NCI-H524 treated with DMSO at 0.1 percent for 48 hours (cell line): ENCODE measurements around the gene CAPN7.
"Not testable (repeated sequence)": the region's sequence is repeated elsewhere in the genome, so short reads cannot be mapped to it uniquely, and the experiment has no call there.

Source experiments
- DNase-seq: peaks from one replicate; lab custom pipeline; 2025; lab: John Stamatoyannopoulos, UW

Gene CAPN7

GRCh38 chr3:15205934-15206661 lies at the start of gene CAPN7:
Gene CAPN7 (plus strand): TSS chr3:15206246. CDS start chr3:15206496, 250 bp downstream.
- DNase-seq, result no peak

GRCh38 chr3:15157441-15157840 lies 48.6 kb upstream of the CAPN7 start:
- DNase-seq, result no peak

GRCh38 chr3:15159501-15160136 lies 46.4 kb upstream of the CAPN7 start:
- no peak for DNase-seq

- DNase-seq, result no peak
Measured at GRCh38 chr3:15160662-15161061, 45.4 kb upstream of the CAPN7 start.

GRCh38 chr3:15161133-15161532 lies 44.9 kb upstream of the CAPN7 start:
- DNase-seq, result no peak

- DNase-seq, result not testable (repeated sequence)
Measured at GRCh38 chr3:15163656-15164055, 42.4 kb upstream of the CAPN7 start.

- DNase-seq, result no peak
Measured at GRCh38 chr3:15164340-15164739, 41.7 kb upstream of the CAPN7 start.

GRCh38 chr3:15165061-15165460 lies 41.0 kb upstream of the CAPN7 start:
- no peak for DNase-seq

GRCh38 chr3:15166391-15166790 lies 39.7 kb upstream of the CAPN7 start:
- DNase-seq, result not testable (repeated sequence)

- DNase-seq, result no peak
Measured at GRCh38 chr3:15171096-15171495, 35.0 kb upstream of the CAPN7 start.

- no peak for DNase-seq
Measured at GRCh38 chr3:15172806-15173205, 33.2 kb upstream of the CAPN7 start.

- DNase-seq, result no peak
Measured at GRCh38 chr3:15174953-15175352, 31.1 kb upstream of the CAPN7 start.

GRCh38 chr3:15175605-15176004 lies 30.4 kb upstream of the CAPN7 start:
- no peak for DNase-seq

- no peak for DNase-seq
Measured at GRCh38 chr3:15180042-15180611, 25.9 kb upstream of the CAPN7 start.

- no peak for DNase-seq
Measured at GRCh38 chr3:15181511-15181910, 24.5 kb upstream of the CAPN7 start.

GRCh38 chr3:15181963-15182362 lies 24.1 kb upstream of the CAPN7 start:
- DNase-seq, result no peak

- DNase-seq, result no peak
Measured at GRCh38 chr3:15183011-15183410, 23.0 kb upstream of the CAPN7 start.

GRCh38 chr3:15185404-15185803 lies 20.6 kb upstream of the CAPN7 start:
- DNase-seq, result no peak

GRCh38 chr3:15186101-15186476 lies 20.0 kb upstream of the CAPN7 start:
- DNase-seq, result no peak

GRCh38 chr3:15186477-15187164 lies 19.4 kb upstream of the CAPN7 start:
- DNase-seq, result not testable (repeated sequence)

- no peak for DNase-seq
Measured at GRCh38 chr3:15197340-15198029, 8.6 kb upstream of the CAPN7 start.

GRCh38 chr3:15198686-15199085 lies 7.4 kb upstream of the CAPN7 start:
- DNase-seq, result no peak
